Epithelial cell of prostate (primary cell): ENCODE data around the gene ZNF362.

ENCODE experiments used
- DNase-seq: peaks from one replicate; pipeline ENCODE4 v3.0.0-alpha.2; 2011; ENCODE audit warnings: low read depth, low spot score
- H3K27ac ChIP-seq: fragments of 450-650 bp; 2 replicates; pipeline ENCODE4 v1.5.1; 2017; ENCODE audit warnings: mild to moderate bottlenecking

Gene ZNF362

GRCh38 chr1:33265780-33266605 lies 9.7 kb downstream of the ZNF362 start:
- no peak for DNase-seq
- H3K27ac ChIP-seq, result no peak overlapping the region

- H3K27ac ChIP-seq, result no peak overlapping the region
- no peak for DNase-seq
These were observed 10.5 kb downstream of the ZNF362 start for GRCh38 chr1:33266766-33267165.

- H3K27ac ChIP-seq, result no peak overlapping the region
- DNase-seq, result no peak
These were observed 11.3 kb downstream of the ZNF362 start for GRCh38 chr1:33267468-33268205.

- DNase-seq, result no peak
- H3K27ac ChIP-seq, result no peak overlapping the region
These were observed 12.2 kb downstream of the ZNF362 start for GRCh38 chr1:33268457-33268856.

- H3K27ac ChIP-seq, result no peak overlapping the region
- DNase-seq, result no peak
These were observed 12.8 kb downstream of the ZNF362 start for GRCh38 chr1:33268927-33269610.

- no peak for DNase-seq
- no peak overlapping the region for H3K27ac ChIP-seq
These were observed 13.3 kb downstream of the ZNF362 start for GRCh38 chr1:33269621-33270020.

- no peak for DNase-seq
- H3K27ac ChIP-seq, result no peak overlapping the region
These were observed 14.1 kb downstream of the ZNF362 start for GRCh38 chr1:33270379-33270778.

GRCh38 chr1:33270808-33271465 lies 14.6 kb downstream of the ZNF362 start:
- no peak overlapping the region for H3K27ac ChIP-seq
- no peak for DNase-seq

GRCh38 chr1:33271666-33272505 lies 15.6 kb downstream of the ZNF362 start:
- H3K27ac ChIP-seq, result no peak overlapping the region
- no peak for DNase-seq

GRCh38 chr1:33272509-33272908 lies 16.2 kb downstream of the ZNF362 start:
- no peak for DNase-seq
- no peak overlapping the region for H3K27ac ChIP-seq

- no peak overlapping the region for H3K27ac ChIP-seq
- no peak for DNase-seq
These were observed 16.6 kb downstream of the ZNF362 start for GRCh38 chr1:33272930-33273329.

- H3K27ac ChIP-seq, result no peak overlapping the region
- DNase-seq, result no peak
These were observed 17.1 kb downstream of the ZNF362 start for GRCh38 chr1:33273406-33273805.

- DNase-seq, result no peak
- no peak overlapping the region for H3K27ac ChIP-seq
These were observed 17.7 kb downstream of the ZNF362 start for GRCh38 chr1:33273961-33274371.

GRCh38 chr1:33274446-33274845 lies 18.2 kb downstream of the ZNF362 start:
- H3K27ac ChIP-seq, result no peak overlapping the region
- DNase-seq, result no peak

GRCh38 chr1:33275195-33275594 lies 18.9 kb downstream of the ZNF362 start:
- DNase-seq, result no peak
- H3K27ac ChIP-seq, result no peak overlapping the region

- DNase-seq, result no peak
- no peak overlapping the region for H3K27ac ChIP-seq
These were observed 19.6 kb downstream of the ZNF362 start for GRCh38 chr1:33275706-33276572.

GRCh38 chr1:33276573-33277298 lies 20.4 kb downstream of the ZNF362 start:
- DNase-seq, result no peak
- H3K27ac ChIP-seq, result no peak overlapping the region

GRCh38 chr1:33277488-33278084 lies 21.3 kb downstream of the ZNF362 start:
- no peak overlapping the region for H3K27ac ChIP-seq
- DNase-seq, result no peak
